Colonic mucosa (tissue), 4 donors: ENCODE results near the gene PKD2L1. TPM values are rescaled to one million over a fixed set of nuclear protein-coding genes. Genes with fewer than 3 reads are reported as not detected.
A peak's percentile ranks its signal among the peaks of the same experiment; 100 is the strongest.

Experiments
- DNase-seq: peaks from one replicate; pipeline ENCODE4 v3.0.0-alpha.2; 2020
- H3K27ac ChIP-seq: fragments of 200-600 bp; one replicate; pipeline ENCODE4 v1.8.0; 2021
- H3K27me3 ChIP-seq: fragments of 200-600 bp; one replicate; pipeline ENCODE4 v1.8.0; 2021
- H3K36me3 ChIP-seq: fragments of 200-600 bp; one replicate; pipeline ENCODE4 v1.8.0; 2021
- H3K4me1 ChIP-seq: fragments of 200-600 bp; one replicate; pipeline ENCODE4 v1.8.0; 2021; ENCODE audit warnings: mild to moderate bottlenecking
- H3K4me3 ChIP-seq: fragments of 200-600 bp; one replicate; pipeline ENCODE4 v1.8.0; 2021
- H3K9ac ChIP-seq, 2 donors: one replicate each; pipeline ENCODE4 v1.7.0; 2013; ENCODE audit warnings: control low read depth in 2 of 2, low read depth in 2 of 2, low read length in 2 of 2
- H3K9me3 ChIP-seq: fragments of 200-600 bp; one replicate; pipeline ENCODE4 v1.8.0; 2021
- CTCF ChIP-seq: fragments of 200-600 bp; IDR thresholded peaks from one replicate; pipeline ENCODE4 v1.8.0; 2022; ENCODE audit warnings: antibody characterized with exemption, mild to moderate bottlenecking
- intact Hi-C: fragments of 100-400 bp; cut with DNase I; formaldehyde crosslinking; loops from one replicate; pipeline ENCODE4 v1.14.1; 2022
- total RNA-seq, 2 donors: library from RNA; stranded (reverse); fragmentation: NEBNext Ultra II Directional in 1 of 2; extraction: Animal tissue kit (Norgen Biotek cat#: 25700) in 1 of 2; gene quantifications; one replicate each; pipeline ENCODE4 v1.2.1, GENCODE V29; 2021
- donor health status: healthy.
- donor health status: DM: no; HTN: no; CAD: no.
- donor health status: DM: no; HTN: no; CAD: no.

Gene PKD2L1
- total RNA-seq, 2 donors from 2014 or later, result 0.50 to 0.52 TPM

- no peak for TF ChIP-seq CTCF
- no peaks in the 10 kb centered on the region for H3K36me3 ChIP-seq
- no peaks in the 10 kb centered on the region for H3K27me3 ChIP-seq
- no peaks in the 10 kb centered on the region for H3K9me3 ChIP-seq
- DNase-seq, result no peak
- H3K4me1 ChIP-seq, result no peaks in the 10 kb centered on the region
- H3K27ac ChIP-seq, result peak overlapping the region; percentile 98
- intact Hi-C loops, result no loop called here
- peak overlapping the region; percentile 45 to 92 for H3K9ac ChIP-seq
- peak overlapping the region; percentile 49 for H3K4me3 ChIP-seq
Measured at GRCh38 chr10:100372415-100373297, 42.6 kb upstream of the PKD2L1 start.

- no peaks in the 10 kb centered on the region for H3K9me3 ChIP-seq
- peak overlapping the region; percentile 76 to 77 for H3K9ac ChIP-seq
- DNase-seq, result no peak
- H3K27me3 ChIP-seq, result no peaks in the 10 kb centered on the region
- TF ChIP-seq CTCF, result no peak
- peak overlapping the region; percentile 98 for H3K27ac ChIP-seq
- intact Hi-C loops, result no loop called here
- no peak overlapping the region for H3K4me3 ChIP-seq
- H3K4me1 ChIP-seq, result no peaks in the 10 kb centered on the region
- no peaks in the 10 kb centered on the region for H3K36me3 ChIP-seq
Measured at GRCh38 chr10:100371482-100372027, 41.5 kb upstream of the PKD2L1 start.

DNA sequence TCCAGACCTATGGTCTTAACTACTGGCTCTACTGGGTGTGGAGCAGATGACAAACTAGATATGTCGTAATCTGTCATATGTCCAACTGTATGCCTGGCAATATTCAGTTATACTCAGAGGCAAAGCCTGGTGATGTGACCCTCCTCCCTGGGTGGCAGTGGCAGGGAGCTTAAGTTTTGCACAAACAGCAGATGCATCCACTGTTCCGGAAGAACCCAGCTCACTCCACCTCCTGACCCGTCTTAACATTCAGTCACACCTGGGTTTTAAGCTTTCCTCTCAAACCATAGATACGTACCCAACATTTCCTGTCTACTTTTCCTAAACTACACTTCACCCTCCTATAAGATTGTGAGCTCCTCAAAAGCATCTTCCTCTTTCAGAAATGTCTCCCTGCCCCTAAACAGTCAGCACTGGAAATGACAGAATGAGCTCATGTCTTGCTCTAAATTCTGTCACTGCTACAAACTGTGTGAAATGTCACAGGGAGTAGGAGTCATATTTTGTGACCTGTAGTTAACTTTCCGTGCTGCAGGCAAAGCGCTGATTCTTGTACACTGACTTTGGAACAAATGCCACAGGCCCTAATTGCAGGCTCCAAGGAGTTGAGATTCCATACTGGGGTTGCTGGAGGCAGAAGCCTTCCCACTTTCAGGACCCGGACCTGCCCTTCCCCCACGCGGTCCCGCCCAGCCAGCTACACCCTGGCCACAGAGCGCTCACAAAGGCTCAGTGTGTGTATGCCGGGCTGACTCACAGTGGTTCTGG lies 40.9 kb upstream of the PKD2L1 start:
- Histone ChIP-seq H3K9ac (peak overlapping the region; percentile 76 to 77), H3K36me3 (no peaks in the 10 kb centered on the region), H3K4me1 (no peaks in the 10 kb centered on the region), H3K27me3 (no peaks in the 10 kb centered on the region), H3K9me3 (no peaks in the 10 kb centered on the region), H3K4me3 (no peak overlapping the region), H3K27ac (peak overlapping the region; percentile 98)
- DNase-seq, result peak; percentile 95
- intact Hi-C loops, result no loop called here
- TF ChIP-seq CTCF, result no peak

GRCh38 chr10:100368721-100369120 lies 38.7 kb upstream of the PKD2L1 start:
- Histone ChIP-seq H3K36me3 (no peaks in the 10 kb centered on the region), H3K27ac (no peak overlapping the region), H3K4me1 (no peaks in the 10 kb centered on the region), H3K27me3 (no peaks in the 10 kb centered on the region), H3K4me3 (no peak overlapping the region), H3K9me3 (no peaks in the 10 kb centered on the region), H3K9ac (no peak overlapping the region)
- intact Hi-C loops, result no loop called here
- no peak for TF ChIP-seq CTCF
- DNase-seq, result no peak

DNA sequence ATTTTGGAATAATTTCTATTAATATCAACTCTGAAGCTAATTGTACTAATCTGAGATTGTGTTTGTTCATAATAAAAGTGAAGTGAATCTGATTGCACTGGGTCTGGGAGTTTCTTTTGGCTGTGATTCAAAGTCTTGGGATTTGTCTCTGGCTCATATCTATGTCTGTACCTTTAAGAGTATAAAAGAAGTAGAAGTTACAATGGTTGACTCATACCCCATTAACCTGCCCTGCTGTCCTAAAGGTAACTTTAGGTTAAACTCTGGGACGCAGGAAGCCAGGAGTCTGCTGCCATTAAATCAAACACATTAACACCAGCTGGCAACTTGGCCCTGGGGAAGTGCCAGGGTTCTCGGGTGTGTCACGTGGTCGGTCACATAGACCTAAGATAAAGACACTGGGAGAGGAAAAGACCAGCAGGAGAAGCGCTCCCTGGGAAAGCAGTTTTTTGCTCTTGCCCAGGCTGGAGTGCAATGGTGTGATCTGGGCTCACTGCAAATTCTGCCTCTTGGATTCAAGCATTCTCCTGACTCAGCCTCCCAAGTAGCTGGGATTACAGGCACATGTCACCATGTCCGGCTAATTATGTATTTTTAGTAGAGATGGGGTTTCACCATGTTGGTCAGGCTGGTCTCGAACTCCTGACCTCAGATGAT lies 34.8 kb upstream of the PKD2L1 start:
- DNase-seq, result peak; percentile 95
- Histone ChIP-seq H3K27me3 (no peaks in the 10 kb centered on the region), H3K36me3 (no peaks in the 10 kb centered on the region), H3K9me3 (no peaks in the 10 kb centered on the region), H3K4me3 (no peak overlapping the region), H3K27ac (peak overlapping the region; percentile 54), H3K4me1 (no peaks in the 10 kb centered on the region), H3K9ac (peak overlapping the region in 1 of 2 donors; percentile 19)
- no peak for TF ChIP-seq CTCF
- intact Hi-C loops, result no loop called here
